Mucosa of stomach (tissue), 1 donor: ENCODE measurements around the gene PLOD2.

Source experiments
- H3K27me3 ChIP-seq: one replicate; pipeline ENCODE4 v1.7.0; 2013; ENCODE audit warnings: mild to moderate bottlenecking, low read length; ENCODE audit not compliant: control insufficient read depth, insufficient read depth
- H3K36me3 ChIP-seq: one replicate; pipeline ENCODE4 v1.7.0; 2013; ENCODE audit warnings: low read length; ENCODE audit not compliant: control insufficient read depth, insufficient read depth
- H3K4me1 ChIP-seq: one replicate; pipeline ENCODE4 v1.7.0; 2013; ENCODE audit warnings: mild to moderate bottlenecking, low read length; ENCODE audit not compliant: control insufficient read depth, insufficient read depth
- H3K4me3 ChIP-seq: one replicate; pipeline ENCODE4 v1.7.0; 2013; ENCODE audit warnings: low read length
- H3K9ac ChIP-seq: one replicate; pipeline ENCODE4 v1.7.0; 2013; ENCODE audit warnings: mild to moderate bottlenecking, low read length, moderate library complexity
- H3K9me3 ChIP-seq: one replicate; pipeline ENCODE4 v1.7.0; 2013; ENCODE audit warnings: mild to moderate bottlenecking, low read length, moderate library complexity; ENCODE audit not compliant: control insufficient read depth
- donor health status: Pancreatic carcinoma.

PLOD2 gene

GRCh38 chr3:146156095-146156494 lies 4.9 kb downstream of the PLOD2 start:
- H3K36me3 ChIP-seq: no peaks in the 10 kb centered on the region
- H3K9ac ChIP-seq: peak overlapping the region; percentile 18
- no peaks in the 10 kb centered on the region for H3K9me3 ChIP-seq
- peaks cover 7% of the 10 kb centered on the region for H3K27me3 ChIP-seq
- no peak overlapping the region for H3K4me3 ChIP-seq
- peaks cover 4% of the 10 kb centered on the region for H3K4me1 ChIP-seq

DNA sequence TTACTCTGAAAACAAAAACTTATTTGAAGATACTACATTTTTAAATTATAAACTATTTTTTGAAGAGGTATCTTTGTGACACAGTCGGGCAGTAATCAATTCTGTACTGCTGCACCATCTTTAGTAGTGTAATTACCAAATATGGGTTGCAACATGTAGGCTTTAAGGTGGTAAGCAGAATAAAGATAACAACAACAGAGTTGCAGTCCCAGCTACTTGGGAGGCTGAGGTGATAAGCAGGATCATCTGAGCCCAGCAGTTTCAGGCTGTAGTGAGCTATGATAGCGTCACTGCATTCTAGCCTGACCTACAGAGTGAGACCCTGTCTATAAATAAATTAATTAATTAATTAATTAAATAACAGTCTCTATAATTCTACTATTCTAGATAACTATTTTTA lies 6.0 kb downstream of the PLOD2 start:
- no peaks in the 10 kb centered on the region for H3K9me3 ChIP-seq
- H3K36me3 ChIP-seq: no peaks in the 10 kb centered on the region
- H3K4me3 ChIP-seq: no peak overlapping the region
- peaks cover 4% of the 10 kb centered on the region for H3K4me1 ChIP-seq
- no peak overlapping the region for H3K9ac ChIP-seq
- no peaks in the 10 kb centered on the region for H3K27me3 ChIP-seq

DNA sequence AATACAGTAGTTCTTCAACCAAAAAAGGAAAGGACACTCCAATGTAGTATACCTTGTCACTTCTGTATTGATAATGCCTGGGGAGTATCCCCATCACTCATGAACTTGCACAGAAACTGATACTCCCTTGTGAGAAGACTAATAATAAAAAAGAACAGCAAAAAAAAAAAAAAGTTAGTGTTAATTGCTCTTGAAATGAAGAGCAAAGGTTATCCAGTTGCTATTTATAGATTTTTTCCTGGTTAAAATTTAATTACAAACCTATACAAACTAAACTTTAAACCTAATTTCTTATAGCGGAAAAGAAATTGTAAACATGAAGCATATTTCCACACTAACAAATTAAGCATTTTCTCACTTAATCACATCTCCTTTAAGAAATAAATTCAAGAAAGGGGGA lies 6.7 kb downstream of the PLOD2 start:
- Histone ChIP-seq H3K9me3 (no peaks in the 10 kb centered on the region), H3K27me3 (no peaks in the 10 kb centered on the region), H3K36me3 (no peaks in the 10 kb centered on the region), H3K4me3 (no peak overlapping the region), H3K9ac (no peak overlapping the region), H3K4me1 (peaks cover 4% of the 10 kb centered on the region)

GRCh38 chr3:146153429-146153828 lies 7.6 kb downstream of the PLOD2 start:
- Histone ChIP-seq H3K9ac (no peak overlapping the region), H3K4me1 (peaks cover 4% of the 10 kb centered on the region), H3K27me3 (no peaks in the 10 kb centered on the region), H3K4me3 (no peak overlapping the region), H3K36me3 (no peaks in the 10 kb centered on the region), H3K9me3 (no peaks in the 10 kb centered on the region)

DNA sequence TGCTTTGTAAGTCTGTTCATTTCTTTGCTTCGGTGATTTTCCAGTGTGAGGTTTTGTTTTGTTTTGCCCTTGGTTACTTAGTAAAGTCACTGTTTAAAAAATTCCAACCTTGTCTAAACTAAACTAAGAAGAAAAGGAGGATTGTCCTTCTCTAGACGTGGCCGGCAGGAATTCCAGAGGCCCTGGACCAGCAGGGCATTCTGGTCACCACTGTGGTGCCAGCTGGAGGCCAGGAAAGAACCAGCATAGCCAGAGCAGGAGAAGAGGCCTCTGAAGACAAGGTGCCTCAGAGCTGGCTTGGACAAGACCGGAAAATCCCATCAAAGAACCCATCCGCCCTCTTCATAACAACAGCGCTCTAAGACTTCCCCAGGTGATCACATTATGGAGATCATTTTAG lies 8.2 kb downstream of the PLOD2 start:
- Histone ChIP-seq H3K4me3 (no peak overlapping the region), H3K36me3 (no peaks in the 10 kb centered on the region), H3K27me3 (no peaks in the 10 kb centered on the region), H3K9me3 (no peaks in the 10 kb centered on the region), H3K4me1 (peaks cover 4% of the 10 kb centered on the region), H3K9ac (no peak overlapping the region)

- H3K9me3 ChIP-seq: no peaks in the 10 kb centered on the region
- H3K9ac ChIP-seq: no peak overlapping the region
- no peak overlapping the region for H3K4me3 ChIP-seq
Observed at GRCh38 chr3:146148468-146148931, 12.5 kb downstream of the PLOD2 start.

GRCh38 chr3:146145642-146146041 lies 15.3 kb downstream of the PLOD2 start:
- Histone ChIP-seq H3K9ac (no peak overlapping the region), H3K4me1 (no peaks in the 10 kb centered on the region), H3K27me3 (no peaks in the 10 kb centered on the region), H3K9me3 (no peaks in the 10 kb centered on the region), H3K36me3 (no peaks in the 10 kb centered on the region), H3K4me3 (no peak overlapping the region)

More at GRCh38 chr3:146148468-146148931, 12.5 kb downstream of the PLOD2 start:
- Histone ChIP-seq H3K36me3 (no peaks in the 10 kb centered on the region), H3K4me1 (no peaks in the 10 kb centered on the region), H3K27me3 (no peaks in the 10 kb centered on the region)

- no peaks in the 10 kb centered on the region for H3K9me3 ChIP-seq
- H3K36me3 ChIP-seq: no peaks in the 10 kb centered on the region
- no peak overlapping the region for H3K4me3 ChIP-seq
- no peaks in the 10 kb centered on the region for H3K27me3 ChIP-seq
- no peaks in the 10 kb centered on the region for H3K4me1 ChIP-seq
- H3K9ac ChIP-seq: no peak overlapping the region
Observed at GRCh38 chr3:146142757-146143156, 18.2 kb downstream of the PLOD2 start.

DNA sequence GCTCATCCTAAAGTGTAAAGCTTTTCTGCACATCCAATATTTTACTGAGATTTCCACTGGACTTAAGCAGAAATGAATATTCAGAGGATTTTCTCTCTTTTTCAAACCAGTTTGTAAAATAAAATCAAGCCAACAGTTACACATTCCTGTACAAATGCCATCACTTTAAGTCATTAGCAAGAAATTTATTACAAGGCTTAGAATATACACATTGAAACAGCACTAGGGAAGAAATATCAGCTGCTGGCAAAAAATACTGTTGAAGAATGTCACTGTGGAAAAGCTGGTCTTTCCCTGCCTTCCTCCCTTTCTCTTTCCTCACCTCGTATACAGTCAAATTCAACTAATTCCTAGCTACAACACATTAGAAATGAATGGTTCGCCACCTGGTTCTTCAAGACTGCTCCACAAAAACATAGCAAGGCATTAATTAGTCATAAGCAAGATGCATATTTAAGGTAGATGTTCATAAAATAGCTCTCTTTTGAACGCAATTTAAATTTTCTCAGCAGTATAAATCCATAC lies 21.3 kb downstream of the PLOD2 start:
- H3K4me3 ChIP-seq: no peak overlapping the region
- no peaks in the 10 kb centered on the region for H3K4me1 ChIP-seq
- H3K27me3 ChIP-seq: no peaks in the 10 kb centered on the region
- no peaks in the 10 kb centered on the region for H3K9me3 ChIP-seq
- H3K36me3 ChIP-seq: no peaks in the 10 kb centered on the region
- no peak overlapping the region for H3K9ac ChIP-seq

- Histone ChIP-seq H3K4me1 (no peaks in the 10 kb centered on the region), H3K9me3 (no peaks in the 10 kb centered on the region), H3K27me3 (no peaks in the 10 kb centered on the region)
Observed at GRCh38 chr3:146138902-146139301, 22.1 kb downstream of the PLOD2 start.

DNA sequence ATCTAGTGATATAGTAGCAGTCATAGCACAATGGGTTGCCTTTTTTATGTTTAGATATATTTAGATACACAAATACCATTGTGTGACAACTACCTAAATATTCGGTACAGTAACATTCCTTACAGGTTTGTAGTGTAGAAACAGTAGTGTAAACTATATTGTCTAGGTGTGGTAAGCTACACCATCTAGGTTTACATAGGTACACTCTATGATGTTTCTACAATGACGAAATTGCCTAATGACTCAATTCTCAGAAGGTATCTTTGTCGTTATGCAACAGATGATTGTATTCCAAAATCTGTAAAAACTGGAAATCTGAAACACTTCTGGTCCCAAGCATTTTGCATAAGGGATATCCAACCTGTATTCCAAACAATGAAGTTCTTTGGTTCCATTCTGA lies 24.3 kb downstream of the PLOD2 start:
- Histone ChIP-seq H3K27me3 (no peaks in the 10 kb centered on the region), H3K4me1 (no peaks in the 10 kb centered on the region), H3K4me3 (no peak overlapping the region), H3K9me3 (no peaks in the 10 kb centered on the region), H3K9ac (no peak overlapping the region), H3K36me3 (no peaks in the 10 kb centered on the region)

More at GRCh38 chr3:146138902-146139301, 22.1 kb downstream of the PLOD2 start:
- H3K36me3 ChIP-seq: no peaks in the 10 kb centered on the region
- H3K9ac ChIP-seq: no peak overlapping the region
- no peak overlapping the region for H3K4me3 ChIP-seq

DNA sequence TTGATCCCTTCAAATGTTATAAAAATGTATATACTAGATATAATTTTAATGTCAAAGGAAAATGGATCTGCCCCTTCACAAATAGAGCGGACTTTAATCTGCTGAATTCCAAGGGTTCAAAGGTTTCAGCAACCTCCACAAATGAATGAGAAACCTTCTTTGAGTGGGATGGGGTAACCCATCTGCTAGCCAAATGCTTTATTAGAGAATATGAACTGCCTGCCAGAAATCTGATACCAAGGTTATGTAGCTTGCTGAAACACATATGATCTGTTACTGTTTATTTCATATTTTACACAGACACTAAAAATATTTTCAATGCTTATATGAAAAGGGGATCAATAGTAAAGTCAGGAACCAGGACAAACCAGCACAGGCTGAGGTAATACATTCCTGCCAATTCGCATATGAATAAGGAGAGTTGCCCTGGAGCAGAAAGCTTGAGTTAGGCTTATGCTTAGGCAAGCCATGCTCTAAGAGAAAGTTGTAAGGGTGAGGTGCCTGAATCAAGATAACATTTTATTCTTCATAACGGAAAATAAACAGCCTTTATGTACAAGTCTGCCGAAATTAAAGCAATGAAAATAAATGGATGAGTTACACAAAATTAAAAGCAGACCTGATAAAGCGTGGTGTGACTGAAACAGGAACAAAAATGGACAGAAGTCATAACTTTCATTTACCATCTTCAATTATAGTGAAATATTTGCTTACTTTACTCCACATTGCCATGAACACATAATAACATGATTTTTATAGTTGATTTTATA lies 26.5 kb downstream of the PLOD2 start:
- Histone ChIP-seq H3K9ac (no peak overlapping the region), H3K4me1 (no peaks in the 10 kb centered on the region), H3K9me3 (no peaks in the 10 kb centered on the region), H3K27me3 (no peaks in the 10 kb centered on the region), H3K36me3 (no peaks in the 10 kb centered on the region), H3K4me3 (no peak overlapping the region)
